ENCODE data around the gene POLD3.

POLD3 gene

DNA sequence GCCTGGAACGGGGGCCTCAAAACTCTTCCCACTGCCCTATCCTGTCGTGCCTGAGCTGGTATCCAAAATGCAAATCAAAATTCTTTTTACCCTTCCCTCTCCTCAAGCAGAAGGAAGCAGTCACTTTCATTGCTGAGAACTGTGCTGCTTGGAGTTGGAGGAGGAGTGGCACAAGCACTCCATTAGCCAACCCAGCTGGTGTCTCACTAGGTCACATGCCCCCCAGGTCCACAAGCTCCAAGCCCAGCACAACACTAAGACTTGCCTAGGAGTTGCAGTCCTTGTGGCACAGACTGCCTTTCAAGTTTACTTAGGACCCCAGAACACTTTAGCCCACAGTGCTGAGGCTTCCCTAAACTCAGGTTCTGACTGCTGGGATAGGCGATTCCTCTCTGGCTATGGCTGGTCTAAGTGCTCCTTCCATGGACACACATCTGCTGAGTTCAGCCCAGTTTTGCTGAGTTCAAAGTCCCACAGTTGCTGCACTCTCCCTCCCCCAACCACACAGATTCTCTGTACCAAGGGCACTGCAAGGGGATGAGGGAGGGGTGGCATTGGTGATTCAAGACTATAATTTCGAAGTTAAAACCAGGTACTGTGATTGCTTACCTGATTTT, 70.2 kb downstream of the POLD3 start:
- no CpG with 5 or more reads among the region's 4 CpGs for WGBS (ENCODE audit: extremely low coverage, insufficient coverage, insufficient read length)
- no peak overlapping the region for H2AK5ac ChIP-seq (ENCODE audit: low read length)
- H2BK120ac ChIP-seq (ENCODE audit: insufficient read depth, low read length, poor library complexity), result no peak overlapping the region
- no peak overlapping the region for H4K12ac ChIP-seq (ENCODE audit: low read depth, low read length)
- H3K79me2 ChIP-seq (ENCODE audit: control insufficient read depth, insufficient read depth, low read length, poor library complexity), result no peaks in the 10 kb centered on the region
- no peaks in the 10 kb centered on the region for H3K4me1 ChIP-seq (ENCODE audit: control insufficient read depth in 1 of 2, insufficient read depth in 2 of 2, low read length in 2 of 2)
- H2BK5ac ChIP-seq (ENCODE audit: low read depth, low read length, poor library complexity), result no peak overlapping the region
- no peak overlapping the region for H3K4me2 ChIP-seq (ENCODE audit: low read length)
- no peaks in the 10 kb centered on the region for H3K79me1 ChIP-seq (ENCODE audit: low read length)
- no peak overlapping the region for H4K8ac ChIP-seq (ENCODE audit: low read depth, low read length)
- no peak overlapping the region for H3K18ac ChIP-seq (ENCODE audit: low read length)
- H3K23ac ChIP-seq (ENCODE audit: low read length), result no peak overlapping the region
- no peak for DNase-seq
- H3K4ac ChIP-seq (ENCODE audit: low read depth, low read length), result no peak overlapping the region
- H3K9ac ChIP-seq (ENCODE audit: low read length), result no peak overlapping the region
- H3K27me3 ChIP-seq (ENCODE audit: insufficient read depth, low read length), result no peaks in the 10 kb centered on the region
- H3K36me3 ChIP-seq (ENCODE audit: control insufficient read depth in 1 of 2, insufficient read depth in 2 of 2, low read length in 2 of 2), result peaks cover 2 to 4% of the 10 kb centered on the region in 2 experiments
- no peak overlapping the region for H2AFZ ChIP-seq (ENCODE audit: insufficient read depth, low read length, poor library complexity)
- no peak overlapping the region for H3K27ac ChIP-seq (ENCODE audit: low read depth, low read length)
- H3K9me3 ChIP-seq (ENCODE audit: insufficient read depth, low read depth, low read length), result peaks cover 3% of the 10 kb centered on the region
- no peak overlapping the region for H2BK12ac ChIP-seq (ENCODE audit: low read length)
- no peak overlapping the region for H3K14ac ChIP-seq (ENCODE audit: low read length)
- H4K91ac ChIP-seq (ENCODE audit: low read depth, low read length), result no peak overlapping the region
- no peak overlapping the region for H3K4me3 ChIP-seq (ENCODE audit: low read depth, low read length)

DNA sequence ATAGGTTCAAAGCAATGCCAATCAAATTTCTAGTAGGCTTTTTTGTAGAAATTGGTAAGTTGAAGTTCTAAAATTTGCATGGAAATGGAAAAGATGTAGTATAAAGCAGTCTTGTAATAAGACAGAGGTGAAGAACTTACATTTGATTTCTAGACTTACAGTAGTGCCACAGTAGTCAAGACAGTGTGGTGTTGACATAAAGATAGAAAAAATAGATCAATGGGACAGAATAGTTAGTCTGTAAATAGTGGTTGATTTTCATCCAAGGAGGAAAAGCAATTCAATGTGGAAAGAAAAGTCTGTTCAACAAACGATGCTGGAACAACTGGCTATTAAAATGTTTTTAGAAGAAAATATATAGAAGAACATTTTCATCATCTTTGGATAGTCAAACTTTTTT, 70.9 kb downstream of the POLD3 start:
- Histone ChIP-seq H3K79me2 (ENCODE audit: control insufficient read depth, insufficient read depth, low read length, poor library complexity) (no peaks in the 10 kb centered on the region), H4K91ac (ENCODE audit: low read depth, low read length) (no peak overlapping the region), H3K4me3 (ENCODE audit: low read depth, low read length) (no peak overlapping the region), H2BK12ac (ENCODE audit: low read length) (no peak overlapping the region), H3K27ac (ENCODE audit: low read depth, low read length) (no peak overlapping the region), H2BK120ac (ENCODE audit: insufficient read depth, low read length, poor library complexity) (no peak overlapping the region), H3K4me2 (ENCODE audit: low read length) (no peak overlapping the region), H4K12ac (ENCODE audit: low read depth, low read length) (no peak overlapping the region), H3K23ac (ENCODE audit: low read length) (no peak overlapping the region), H3K4me1 (ENCODE audit: control insufficient read depth in 1 of 2, insufficient read depth in 2 of 2, low read length in 2 of 2) (no peaks in the 10 kb centered on the region), H4K8ac (ENCODE audit: low read depth, low read length) (no peak overlapping the region), H3K4ac (ENCODE audit: low read depth, low read length) (no peak overlapping the region), H3K79me1 (ENCODE audit: low read length) (no peaks in the 10 kb centered on the region), H3K14ac (ENCODE audit: low read length) (no peak overlapping the region), H2AK5ac (ENCODE audit: low read length) (no peak overlapping the region), H3K9ac (ENCODE audit: low read length) (no peak overlapping the region), H2AFZ (ENCODE audit: insufficient read depth, low read length, poor library complexity) (no peak overlapping the region), H3K9me3 (ENCODE audit: insufficient read depth, low read depth, low read length) (peaks cover 3% of the 10 kb centered on the region), H3K27me3 (ENCODE audit: insufficient read depth, low read length) (no peaks in the 10 kb centered on the region), H3K18ac (ENCODE audit: low read length) (no peak overlapping the region), H2BK5ac (ENCODE audit: low read depth, low read length, poor library complexity) (no peak overlapping the region), H3K36me3 (ENCODE audit: control insufficient read depth in 1 of 2, insufficient read depth in 2 of 2, low read length in 2 of 2) (peaks cover 2 to 4% of the 10 kb centered on the region in 2 experiments)
- WGBS (ENCODE audit: extremely low coverage, insufficient coverage, insufficient read length), result no CpG with 5 or more reads among the region's 1 CpG
- DNase-seq, result no peak

DNA sequence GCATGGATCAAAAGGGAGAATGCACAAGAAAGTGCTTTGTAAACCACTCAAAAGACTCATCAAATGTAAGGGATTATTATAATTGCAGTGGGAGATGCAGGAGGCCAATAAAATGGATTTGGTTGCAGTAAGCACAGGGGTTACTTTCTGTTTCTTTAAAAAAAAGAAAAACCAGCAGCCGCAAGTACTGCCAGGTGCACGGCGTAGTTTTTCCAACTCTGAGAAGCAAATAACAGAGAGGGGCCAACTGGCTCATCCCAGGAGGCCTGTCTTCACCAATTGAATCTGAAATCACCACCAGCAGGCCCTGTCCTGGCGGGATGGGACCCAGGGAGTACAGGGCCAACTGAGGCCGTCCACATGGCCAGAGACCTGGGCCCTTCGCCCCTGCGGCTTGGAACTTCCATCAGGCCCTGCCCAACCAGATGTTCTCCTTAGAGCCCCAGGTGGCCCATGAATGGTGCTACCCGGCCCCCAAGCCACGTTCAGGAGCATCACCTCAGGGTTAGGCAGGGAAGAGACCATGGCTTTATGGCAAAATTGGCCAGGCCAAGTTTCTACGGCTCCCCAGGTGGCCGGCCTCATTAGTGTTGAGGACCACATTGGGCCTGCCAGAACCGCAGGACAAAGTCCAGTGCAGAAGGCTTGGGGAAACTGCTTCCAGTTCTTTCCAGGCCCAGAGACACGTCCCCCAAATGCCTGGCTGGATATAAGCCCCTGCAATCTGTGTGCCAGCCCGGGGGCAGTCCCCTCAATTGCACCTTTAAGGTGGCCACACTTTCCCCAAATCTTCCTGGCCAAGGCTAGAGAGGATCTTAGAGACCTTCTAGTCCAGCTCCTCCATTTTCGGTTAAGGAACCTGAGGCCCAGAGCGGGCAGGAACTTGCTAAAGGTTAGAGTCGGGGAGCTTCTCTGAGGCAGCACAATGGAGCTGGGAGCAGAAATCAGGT, 77.1 kb downstream of the POLD3 start:
- H4K8ac ChIP-seq (ENCODE audit: low read depth, low read length), result no peak overlapping the region
- no peaks in the 10 kb centered on the region for H3K4me1 ChIP-seq (ENCODE audit: control insufficient read depth in 1 of 2, insufficient read depth in 2 of 2, low read length in 2 of 2)
- H2AFZ ChIP-seq (ENCODE audit: insufficient read depth, low read length, poor library complexity), result no peak overlapping the region
- H3K23ac ChIP-seq (ENCODE audit: low read length), result no peak overlapping the region
- H3K4me3 ChIP-seq (ENCODE audit: low read depth, low read length), result no peak overlapping the region
- no peak overlapping the region for H3K9ac ChIP-seq (ENCODE audit: low read length)
- no peak overlapping the region for H3K14ac ChIP-seq (ENCODE audit: low read length)
- no CpG with 5 or more reads among the region's 17 CpGs for WGBS (ENCODE audit: extremely low coverage, insufficient coverage, insufficient read length)
- no peaks in the 10 kb centered on the region for H3K27me3 ChIP-seq (ENCODE audit: insufficient read depth, low read length)
- no peak overlapping the region for H2BK5ac ChIP-seq (ENCODE audit: low read depth, low read length, poor library complexity)
- H3K79me1 ChIP-seq (ENCODE audit: low read length), result no peaks in the 10 kb centered on the region
- no peaks in the 10 kb centered on the region for H3K9me3 ChIP-seq (ENCODE audit: insufficient read depth, low read depth, low read length)
- no peak overlapping the region for H3K4ac ChIP-seq (ENCODE audit: low read depth, low read length)
- H4K12ac ChIP-seq (ENCODE audit: low read depth, low read length), result no peak overlapping the region
- H3K79me2 ChIP-seq (ENCODE audit: control insufficient read depth, insufficient read depth, low read length, poor library complexity), result no peaks in the 10 kb centered on the region
- H3K36me3 ChIP-seq (ENCODE audit: control insufficient read depth in 1 of 2, insufficient read depth in 2 of 2, low read length in 2 of 2), result no peaks in the 10 kb centered on the region
- no peak for DNase-seq
- no peak overlapping the region for H2BK12ac ChIP-seq (ENCODE audit: low read length)
- H2AK5ac ChIP-seq (ENCODE audit: low read length), result no peak overlapping the region
- no peak overlapping the region for H4K91ac ChIP-seq (ENCODE audit: low read depth, low read length)
- no peak overlapping the region for H3K4me2 ChIP-seq (ENCODE audit: low read length)
- no peak overlapping the region for H3K18ac ChIP-seq (ENCODE audit: low read length)
- no peak overlapping the region for H2BK120ac ChIP-seq (ENCODE audit: insufficient read depth, low read length, poor library complexity)
- H3K27ac ChIP-seq (ENCODE audit: low read depth, low read length), result no peak overlapping the region

- Histone ChIP-seq H3K79me1 (ENCODE audit: low read length) (no peaks in the 10 kb centered on the region), H3K9me3 (ENCODE audit: insufficient read depth, low read depth, low read length) (no peaks in the 10 kb centered on the region), H2BK5ac (ENCODE audit: low read depth, low read length, poor library complexity) (no peak overlapping the region), H2AFZ (ENCODE audit: insufficient read depth, low read length, poor library complexity) (no peak overlapping the region), H4K8ac (ENCODE audit: low read depth, low read length) (no peak overlapping the region), H3K14ac (ENCODE audit: low read length) (no peak overlapping the region), H2AK5ac (ENCODE audit: low read length) (no peak overlapping the region), H3K4me2 (ENCODE audit: low read length) (no peak overlapping the region), H3K27me3 (ENCODE audit: insufficient read depth, low read length) (no peaks in the 10 kb centered on the region), H3K4me1 (ENCODE audit: control insufficient read depth in 1 of 2, insufficient read depth in 2 of 2, low read length in 2 of 2) (no peaks in the 10 kb centered on the region), H2BK12ac (ENCODE audit: low read length) (no peak overlapping the region), H3K9ac (ENCODE audit: low read length) (no peak overlapping the region), H3K18ac (ENCODE audit: low read length) (no peak overlapping the region), H4K91ac (ENCODE audit: low read depth, low read length) (no peak overlapping the region), H3K27ac (ENCODE audit: low read depth, low read length) (no peak overlapping the region), H4K12ac (ENCODE audit: low read depth, low read length) (no peak overlapping the region), H3K4ac (ENCODE audit: low read depth, low read length) (no peak overlapping the region), H3K79me2 (ENCODE audit: control insufficient read depth, insufficient read depth, low read length, poor library complexity) (no peaks in the 10 kb centered on the region), H3K23ac (ENCODE audit: low read length) (no peak overlapping the region), H3K36me3 (ENCODE audit: control insufficient read depth in 1 of 2, insufficient read depth in 2 of 2, low read length in 2 of 2) (no peaks in the 10 kb centered on the region), H2BK120ac (ENCODE audit: insufficient read depth, low read length, poor library complexity) (no peak overlapping the region), H3K4me3 (ENCODE audit: low read depth, low read length) (no peak overlapping the region)
- WGBS (ENCODE audit: extremely low coverage, insufficient coverage, insufficient read length), result no CpG with 5 or more reads among the region's 7 CpGs
- DNase-seq, result no peak
Measured at GRCh38 chr11:74670171-74670570, 77.8 kb downstream of the POLD3 start.

All from trophoblast cell (in vitro differentiated cells and primary cell).